Fibroblast of lung (primary cell): ENCODE results near the gene PTDSS2.

Experiments used
- EZH2 ChIP-seq: IDR thresholded peaks from 2 replicates; pipeline ENCODE4 v1.5.1; 2012; ENCODE audit warnings: low read length, control low read depth, mild to moderate bottlenecking; ENCODE audit errors: missing control alignments
- TF ChIP-seq, protein P1 (sequence below), 2 donors: IDR thresholded peaks in 1 of 2; conservative IDR thresholded peaks in 1 of 2; 1 replicate in 1 of 2; 2 replicates in 1 of 2; pipeline ENCODE4 v1.5.1; 2011 to 2012; ENCODE audit warnings: low read length in 2 of 2, control low read depth in 1 of 2, inconsistent platforms in 1 of 2, low read depth in 1 of 2, mild to moderate bottlenecking in 1 of 2

GRCh38 chr11:416757-417621 is 33.1 kb upstream of the PTDSS2 start:
- TF ChIP-seq, protein P1, sequence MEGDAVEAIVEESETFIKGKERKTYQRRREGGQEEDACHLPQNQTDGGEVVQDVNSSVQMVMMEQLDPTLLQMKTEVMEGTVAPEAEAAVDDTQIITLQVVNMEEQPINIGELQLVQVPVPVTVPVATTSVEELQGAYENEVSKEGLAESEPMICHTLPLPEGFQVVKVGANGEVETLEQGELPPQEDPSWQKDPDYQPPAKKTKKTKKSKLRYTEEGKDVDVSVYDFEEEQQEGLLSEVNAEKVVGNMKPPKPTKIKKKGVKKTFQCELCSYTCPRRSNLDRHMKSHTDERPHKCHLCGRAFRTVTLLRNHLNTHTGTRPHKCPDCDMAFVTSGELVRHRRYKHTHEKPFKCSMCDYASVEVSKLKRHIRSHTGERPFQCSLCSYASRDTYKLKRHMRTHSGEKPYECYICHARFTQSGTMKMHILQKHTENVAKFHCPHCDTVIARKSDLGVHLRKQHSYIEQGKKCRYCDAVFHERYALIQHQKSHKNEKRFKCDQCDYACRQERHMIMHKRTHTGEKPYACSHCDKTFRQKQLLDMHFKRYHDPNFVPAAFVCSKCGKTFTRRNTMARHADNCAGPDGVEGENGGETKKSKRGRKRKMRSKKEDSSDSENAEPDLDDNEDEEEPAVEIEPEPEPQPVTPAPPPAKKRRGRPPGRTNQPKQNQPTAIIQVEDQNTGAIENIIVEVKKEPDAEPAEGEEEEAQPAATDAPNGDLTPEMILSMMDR (conservative IDR thresholded peaks at IDR 0.05 in 1 of 2, IDR thresholded peaks at IDR 0.05 in 1 of 2; ENCODE audit: low read depth in 1 of 2, low read length in 2 of 2), result no peak
- no peak for TF ChIP-seq EZH2
